GM19395 (cell line): ENCODE measurements around the gene SPATA6.
"Not testable (repeated sequence)": the region's sequence is repeated elsewhere in the genome, so short reads cannot be mapped to it uniquely, and the experiment has no call there.

Experiments used
- ATAC-seq: cut with Tn5 transposase; IDR thresholded peaks from one replicate; pipeline ENCODE4 v1.9.1; 2021; ENCODE audit warnings: mild to moderate bottlenecking, moderate library complexity; ENCODE audit not compliant: unreplicated experiment

SPATA6 gene

GRCh38 chr1:48471691-48472576 is at the start of gene SPATA6:
Gene SPATA6 (minus strand): TSS chr1:48472204. CDS start chr1:48472008, 196 bp downstream.
- ATAC-seq = peak; percentile 99

GRCh38 chr1:48519896-48520295 is 47.9 kb upstream of the SPATA6 start:
- not testable (repeated sequence) for ATAC-seq

DNA sequence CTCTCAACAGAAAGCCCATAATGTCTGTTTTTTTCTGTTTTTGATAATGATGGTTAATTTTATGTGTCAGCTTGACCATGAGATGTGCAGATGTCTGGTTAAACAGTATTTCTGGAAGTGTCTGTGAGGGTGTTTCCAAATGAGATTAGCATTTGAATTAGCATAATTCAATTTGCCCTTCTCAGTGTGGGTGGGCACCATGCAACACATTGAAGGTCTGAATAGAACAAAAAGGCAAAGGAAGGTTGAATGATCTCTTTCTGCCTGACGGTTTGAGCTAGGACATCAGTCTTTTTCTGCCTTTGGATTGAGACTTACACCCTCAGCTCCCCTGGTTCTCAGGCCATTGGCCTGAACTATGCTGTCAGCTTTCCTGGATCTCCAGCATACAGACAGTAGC is 34.9 kb upstream of the SPATA6 start:
- no peak for ATAC-seq

DNA sequence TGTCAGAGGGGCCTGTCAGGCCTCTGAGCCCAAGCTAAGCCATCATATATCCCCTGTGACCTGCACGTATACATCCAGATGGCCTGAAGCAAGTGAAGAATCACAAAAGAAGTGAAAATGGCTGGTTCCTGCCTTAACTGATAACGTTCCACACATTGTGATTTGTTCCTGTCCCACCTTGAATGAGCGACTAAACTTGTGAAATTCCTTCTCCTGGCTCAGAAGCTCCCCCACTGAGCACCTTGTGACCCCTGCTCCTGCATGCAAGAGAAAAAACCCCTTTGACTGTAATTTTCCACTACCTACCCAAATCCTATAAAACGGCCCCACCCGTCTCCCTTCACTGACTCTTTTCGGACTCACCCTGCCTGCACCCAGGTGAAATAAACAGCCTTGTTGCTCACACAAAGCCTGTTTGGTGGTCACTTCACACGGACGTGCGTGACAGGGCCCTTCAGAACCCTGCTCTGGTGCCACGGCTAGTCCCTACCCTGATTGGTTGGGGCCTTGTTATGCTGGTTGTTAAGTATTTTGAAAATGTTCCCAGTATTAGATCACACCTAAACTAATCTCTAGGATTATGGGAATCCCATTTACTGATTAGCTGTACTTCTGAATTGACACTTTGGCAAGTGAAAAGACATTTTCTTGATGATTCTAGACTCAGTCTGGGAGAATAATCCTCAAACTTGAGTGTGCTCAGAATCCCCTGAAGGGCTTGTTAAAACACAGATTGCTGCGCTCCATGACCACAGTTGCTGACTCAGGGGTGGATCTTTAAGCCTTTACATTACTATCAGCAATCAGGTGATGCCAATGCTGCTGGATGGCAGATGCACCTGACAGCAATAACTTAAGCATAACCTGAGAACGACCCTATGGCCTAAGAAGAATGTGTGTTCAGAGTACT is 28.8 kb upstream of the SPATA6 start:
- ATAC-seq = no peak

DNA sequence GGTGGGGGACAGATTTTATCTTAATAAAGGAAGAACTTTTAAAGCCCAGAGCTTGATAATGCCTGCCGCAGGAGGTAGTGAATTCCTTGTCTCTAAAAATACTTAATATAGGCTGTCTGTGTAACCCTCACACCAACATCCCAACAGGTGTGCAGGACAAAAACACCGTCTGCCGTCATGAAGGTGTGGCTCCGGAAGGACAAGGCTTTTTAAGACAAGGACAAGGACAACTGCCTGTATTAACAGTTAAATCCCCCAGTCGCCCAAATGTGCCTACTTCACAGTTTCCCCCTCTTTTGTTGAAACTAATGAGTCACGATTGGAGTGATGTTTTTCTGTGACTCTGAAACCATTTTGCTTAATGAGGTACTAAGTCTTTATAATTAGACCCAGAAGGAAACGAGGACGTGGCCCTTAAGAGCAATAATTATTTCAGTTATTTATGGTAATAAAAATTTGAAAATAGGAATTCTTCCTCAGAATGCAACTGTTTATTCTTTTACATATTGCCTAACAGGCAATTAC is 27.3 kb upstream of the SPATA6 start:
- no peak for ATAC-seq

DNA sequence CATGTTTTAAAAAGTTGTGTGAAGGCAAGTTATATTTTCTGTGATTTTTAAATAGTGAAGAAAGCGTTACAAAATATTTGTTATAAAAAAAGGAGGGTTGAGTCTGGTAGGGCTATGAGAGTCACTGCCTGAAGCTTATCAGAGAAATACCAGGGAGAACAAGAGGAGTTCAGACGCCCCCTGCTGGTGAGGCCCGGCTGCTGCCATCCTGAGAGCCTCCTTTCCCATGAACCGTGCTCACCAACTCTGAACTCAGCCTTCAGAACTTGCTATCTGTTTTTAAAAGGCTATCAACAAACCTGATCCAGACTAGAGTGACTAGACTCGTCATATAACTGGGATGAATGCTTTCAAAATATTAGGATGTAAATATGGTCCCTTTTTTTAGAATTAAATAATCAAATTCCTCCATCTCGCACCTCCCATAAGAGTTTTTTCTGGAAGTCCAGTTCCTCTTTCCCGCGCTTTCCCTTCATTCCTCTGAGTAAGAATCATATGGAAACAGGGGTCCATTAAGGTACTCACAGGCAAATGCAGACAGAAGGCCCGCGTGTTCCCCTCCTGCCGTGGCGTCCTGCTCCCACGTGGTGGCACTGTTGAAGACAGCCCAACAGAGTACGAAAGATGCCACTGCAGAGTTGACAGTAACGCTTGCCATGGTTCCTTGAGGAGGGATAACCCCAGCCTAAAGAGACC is 26.2 kb upstream of the SPATA6 start:
- ATAC-seq = peak; percentile 96

GRCh38 chr1:48495911-48496310 is 23.9 kb upstream of the SPATA6 start:
- ATAC-seq = no peak

GRCh38 chr1:48495166-48495565 is 23.2 kb upstream of the SPATA6 start:
- no peak for ATAC-seq

- ATAC-seq = no peak
Measured at GRCh38 chr1:48493970-48494769, 22.2 kb upstream of the SPATA6 start.

DNA sequence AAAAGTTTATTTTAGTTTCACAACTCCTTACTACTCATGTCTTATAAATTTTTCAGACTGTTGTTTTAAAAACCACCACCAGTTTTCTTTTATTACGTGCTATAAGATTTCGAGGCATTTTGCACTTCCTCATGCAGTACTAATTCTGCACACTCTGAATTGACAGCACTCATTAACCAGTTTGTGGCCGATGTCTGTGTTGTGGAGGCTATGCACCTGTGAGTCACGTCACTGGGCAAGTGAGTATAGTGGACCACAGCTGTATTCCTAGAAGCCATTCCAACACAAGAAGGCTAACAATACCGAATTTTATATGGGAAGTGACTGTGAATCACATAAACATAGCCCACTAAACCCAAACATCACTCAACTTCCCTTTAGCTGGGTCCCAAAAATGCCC is 21.0 kb upstream of the SPATA6 start:
- no peak for ATAC-seq

- no peak for ATAC-seq
Measured at GRCh38 chr1:48492392-48492791, 20.4 kb upstream of the SPATA6 start.

DNA sequence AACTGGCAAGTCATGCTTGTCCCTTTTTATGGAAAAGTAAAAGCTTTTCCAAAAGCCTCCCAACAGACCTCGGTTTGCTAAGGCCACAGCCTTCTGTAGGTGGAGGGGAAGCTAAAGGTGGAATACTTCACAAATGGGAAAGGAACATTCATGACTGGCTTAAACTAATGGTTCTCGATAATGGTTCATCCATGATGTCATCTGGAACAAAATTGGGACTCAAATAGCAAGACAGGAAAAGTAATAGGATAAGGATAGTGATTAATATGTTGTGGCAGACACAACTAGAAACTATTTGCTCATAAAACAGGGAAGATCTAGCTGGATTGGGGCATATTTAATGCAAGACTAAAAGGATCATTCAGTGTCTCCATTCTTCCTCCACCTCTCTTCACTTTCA is 16.7 kb upstream of the SPATA6 start:
- no peak for ATAC-seq

DNA sequence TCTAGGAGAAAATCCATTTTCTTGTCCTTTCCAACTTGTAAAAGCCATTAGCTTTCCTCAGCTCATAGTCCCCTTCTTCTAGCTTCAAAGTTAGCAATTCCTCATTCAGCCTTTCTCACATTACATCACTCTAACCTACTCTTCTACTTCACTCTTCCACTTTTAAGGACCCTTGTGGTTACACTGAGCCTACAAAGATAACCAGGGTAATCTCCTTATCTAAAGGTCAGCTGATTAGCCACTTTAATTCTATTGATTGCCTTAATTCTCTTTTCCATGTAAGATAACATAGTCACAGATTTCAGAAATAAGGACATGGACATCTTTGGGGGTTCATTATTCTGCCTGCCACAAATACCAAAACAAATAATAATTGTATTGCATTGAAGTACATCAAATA is 8.5 kb upstream of the SPATA6 start:
- no peak for ATAC-seq

- ATAC-seq = not testable (repeated sequence)
Measured at GRCh38 chr1:48480023-48480422, 8.0 kb upstream of the SPATA6 start.

GRCh38 chr1:48472638-48473037 is 634 bp upstream of the SPATA6 start:
- ATAC-seq = no peak

DNA sequence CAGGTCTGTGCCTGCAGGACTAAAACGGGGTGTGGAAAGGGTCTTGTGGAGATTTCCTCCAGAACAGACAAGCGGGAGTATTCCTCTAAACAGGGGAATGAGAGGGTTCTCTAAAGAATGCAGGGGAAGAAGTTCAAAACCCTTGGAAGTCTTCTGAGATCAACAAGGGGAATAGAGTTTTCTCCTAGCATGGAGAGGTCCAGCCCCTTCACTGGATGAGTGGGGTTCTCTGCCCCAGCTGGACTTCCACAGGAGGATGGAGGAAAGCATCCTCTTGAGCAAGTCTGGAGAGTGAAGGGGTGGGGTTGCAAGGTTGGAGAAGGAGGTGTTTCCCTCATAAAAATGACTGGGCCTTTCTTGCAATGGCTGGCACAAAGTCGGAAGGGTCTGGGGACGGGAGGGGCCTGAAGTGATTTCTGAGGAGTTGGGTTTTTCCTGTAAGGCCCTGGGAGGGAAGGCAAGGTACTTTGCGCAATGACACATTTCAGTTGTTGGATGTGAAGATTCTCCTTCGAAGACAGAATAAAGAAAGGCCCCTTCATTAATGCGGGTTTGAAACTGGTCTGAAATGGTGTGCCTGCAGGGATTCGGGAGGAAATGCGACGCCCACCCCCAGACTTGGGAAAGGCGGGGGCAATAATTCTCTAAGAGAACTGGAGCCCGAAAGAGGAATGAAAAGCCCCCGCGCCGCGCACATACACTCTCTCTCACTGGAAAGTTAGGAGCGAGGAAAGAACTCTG is 884 bp downstream of the SPATA6 start:
- no peak for ATAC-seq

DNA sequence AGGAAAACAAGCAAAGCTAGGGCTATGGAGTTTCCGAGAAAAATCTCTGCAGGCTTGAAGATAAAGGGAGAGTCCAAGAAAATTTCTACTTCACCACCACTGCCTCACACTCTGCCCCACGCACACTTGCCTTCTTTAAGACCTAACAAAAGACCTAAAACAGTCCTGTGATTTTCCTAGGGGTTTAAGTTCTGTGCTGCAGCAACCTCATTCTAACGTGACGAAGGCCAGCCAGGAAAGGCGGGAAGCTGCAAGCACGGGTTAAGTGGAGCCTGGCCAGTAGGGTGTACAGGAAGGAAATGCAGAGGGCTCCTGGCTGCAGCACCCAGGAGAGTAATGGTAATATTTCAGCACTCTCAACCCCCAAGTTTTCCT is 1.5 kb downstream of the SPATA6 start:
- no peak for ATAC-seq

GRCh38 chr1:48469616-48470480 is 2.2 kb downstream of the SPATA6 start:
- ATAC-seq = no peak

DNA sequence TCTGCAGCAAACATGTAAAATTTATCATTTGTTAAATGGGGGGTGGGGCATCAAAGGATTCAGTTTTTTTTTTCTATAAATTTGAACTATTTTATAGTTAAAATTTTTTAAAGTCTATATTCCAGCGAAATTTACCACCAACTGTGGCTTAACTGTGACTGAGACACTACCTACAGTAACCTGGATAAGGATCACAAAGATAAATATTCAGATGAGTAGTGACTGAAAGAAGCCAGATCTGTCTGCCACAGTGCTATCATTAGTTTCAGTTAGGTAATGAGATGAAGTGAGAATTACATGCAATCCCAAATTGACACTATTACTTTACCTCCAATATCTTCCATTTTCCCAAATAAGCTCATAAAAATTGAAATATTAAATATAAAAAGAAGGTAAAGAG is 5.4 kb downstream of the SPATA6 start:
- ATAC-seq = no peak
